ENCODE data around the gene TSSK3.

Gene TSSK3

GRCh38 chr1:32333251-32333963 lies 28.9 kb upstream of the TSSK3 start:
- no peak overlapping the region for H3K9ac ChIP-seq (ENCODE audit: low read length)
- no peaks in the 10 kb centered on the region for H3K27me3 ChIP-seq (replicated peaks; ENCODE audit: control insufficient read depth, insufficient read depth, low read length)
- no peak for DNase-seq (ENCODE audit: low read depth)
- peaks cover 26% of the 10 kb centered on the region for H3K36me3 ChIP-seq (ENCODE audit: control insufficient read depth, insufficient read depth, low read length, severe bottlenecking)
- H3K4me1 ChIP-seq (ENCODE audit: control insufficient read depth, insufficient read depth, low read length), result peaks cover 31% of the 10 kb centered on the region
- H3K9me3 ChIP-seq (ENCODE audit: control insufficient read depth, low read length), result no peaks in the 10 kb centered on the region
- H3K4me3 ChIP-seq (ENCODE audit: low read length), result no peak overlapping the region

- Histone ChIP-seq H3K9ac (ENCODE audit: low read length) (peak overlapping the region; percentile 82), H3K4me1 (ENCODE audit: control insufficient read depth, insufficient read depth, low read length) (peaks cover 37% of the 10 kb centered on the region), H3K27me3 (replicated peaks; ENCODE audit: control insufficient read depth, insufficient read depth, low read length) (no peaks in the 10 kb centered on the region), H3K36me3 (ENCODE audit: control insufficient read depth, insufficient read depth, low read length, severe bottlenecking) (peaks cover 19% of the 10 kb centered on the region), H3K4me3 (ENCODE audit: low read length) (peak overlapping the region; percentile 82), H3K9me3 (ENCODE audit: control insufficient read depth, low read length) (no peaks in the 10 kb centered on the region)
- DNase-seq (ENCODE audit: low read depth), result no peak
Observed at GRCh38 chr1:32334274-32334861, 28.0 kb upstream of the TSSK3 start.

- peaks cover 42% of the 10 kb centered on the region for H3K4me1 ChIP-seq (ENCODE audit: control insufficient read depth, insufficient read depth, low read length)
- H3K9ac ChIP-seq (ENCODE audit: low read length), result peak overlapping the region; percentile 82
- DNase-seq (ENCODE audit: low read depth), result peak; percentile 81
- H3K27me3 ChIP-seq (replicated peaks; ENCODE audit: control insufficient read depth, insufficient read depth, low read length), result no peaks in the 10 kb centered on the region
- H3K36me3 ChIP-seq (ENCODE audit: control insufficient read depth, insufficient read depth, low read length, severe bottlenecking), result peaks cover 17% of the 10 kb centered on the region
- peak overlapping the region; percentile 82 for H3K4me3 ChIP-seq (ENCODE audit: low read length)
- H3K9me3 ChIP-seq (ENCODE audit: control insufficient read depth, low read length), result no peaks in the 10 kb centered on the region
Observed at GRCh38 chr1:32334864-32335534, 27.3 kb upstream of the TSSK3 start.

GRCh38 chr1:32335535-32335789 lies 26.9 kb upstream of the TSSK3 start:
- Histone ChIP-seq H3K9ac (ENCODE audit: low read length) (peak overlapping the region; percentile 82), H3K27me3 (replicated peaks; ENCODE audit: control insufficient read depth, insufficient read depth, low read length) (no peaks in the 10 kb centered on the region), H3K4me1 (ENCODE audit: control insufficient read depth, insufficient read depth, low read length) (peaks cover 42% of the 10 kb centered on the region), H3K36me3 (ENCODE audit: control insufficient read depth, insufficient read depth, low read length, severe bottlenecking) (peaks cover 13% of the 10 kb centered on the region), H3K9me3 (ENCODE audit: control insufficient read depth, low read length) (no peaks in the 10 kb centered on the region), H3K4me3 (ENCODE audit: low read length) (peak overlapping the region; percentile 82)
- no peak for DNase-seq (ENCODE audit: low read depth)

GRCh38 chr1:32335790-32336590 lies 26.3 kb upstream of the TSSK3 start, which contains the start of gene MARCKSL1:
Gene MARCKSL1, minus strand, starts transcription at chr1:32336233. Its CDS starts 200 bp downstream, at chr1:32336033.
- Histone ChIP-seq H3K9ac (ENCODE audit: low read length) (peak within 1 kb of the TSS; percentile 82), H3K27me3 (replicated peaks; ENCODE audit: control insufficient read depth, insufficient read depth, low read length) (no peaks in the 10 kb centered on the region), H3K4me1 (ENCODE audit: control insufficient read depth, insufficient read depth, low read length) (peaks cover 42% of the 10 kb centered on the region), H3K9me3 (ENCODE audit: control insufficient read depth, low read length) (no peaks in the 10 kb centered on the region), H3K36me3 (ENCODE audit: control insufficient read depth, insufficient read depth, low read length, severe bottlenecking) (peaks cover 13% of the 10 kb centered on the region), H3K4me3 (ENCODE audit: low read length) (peak within 1 kb of the TSS; percentile 82)
- peak; percentile 88 for DNase-seq (ENCODE audit: low read depth)

- no peak overlapping the region for H3K9ac ChIP-seq (ENCODE audit: low read length)
- peaks cover 42% of the 10 kb centered on the region for H3K4me1 ChIP-seq (ENCODE audit: control insufficient read depth, insufficient read depth, low read length)
- peaks cover 8% of the 10 kb centered on the region for H3K36me3 ChIP-seq (ENCODE audit: control insufficient read depth, insufficient read depth, low read length, severe bottlenecking)
- no peak for DNase-seq (ENCODE audit: low read depth)
- H3K4me3 ChIP-seq (ENCODE audit: low read length), result peak overlapping the region; percentile 8
- H3K27me3 ChIP-seq (replicated peaks; ENCODE audit: control insufficient read depth, insufficient read depth, low read length), result no peaks in the 10 kb centered on the region
- H3K9me3 ChIP-seq (ENCODE audit: control insufficient read depth, low read length), result no peaks in the 10 kb centered on the region
Observed at GRCh38 chr1:32336591-32336932, 25.8 kb upstream of the TSSK3 start.

- H3K9ac ChIP-seq (ENCODE audit: low read length), result no peak overlapping the region
- H3K4me3 ChIP-seq (ENCODE audit: low read length), result no peak overlapping the region
- H3K36me3 ChIP-seq (ENCODE audit: control insufficient read depth, insufficient read depth, low read length, severe bottlenecking), result peaks cover 5% of the 10 kb centered on the region
- H3K4me1 ChIP-seq (ENCODE audit: control insufficient read depth, insufficient read depth, low read length), result peaks cover 42% of the 10 kb centered on the region
- no peaks in the 10 kb centered on the region for H3K9me3 ChIP-seq (ENCODE audit: control insufficient read depth, low read length)
- H3K27me3 ChIP-seq (replicated peaks; ENCODE audit: control insufficient read depth, insufficient read depth, low read length), result no peaks in the 10 kb centered on the region
- DNase-seq (ENCODE audit: low read depth), result no peak
Observed at GRCh38 chr1:32336963-32337675, 25.2 kb upstream of the TSSK3 start.

- no peak overlapping the region for H3K4me3 ChIP-seq (ENCODE audit: low read length)
- H3K4me1 ChIP-seq (ENCODE audit: control insufficient read depth, insufficient read depth, low read length), result peaks cover 41% of the 10 kb centered on the region
- DNase-seq (ENCODE audit: low read depth), result no peak
- no peak overlapping the region for H3K9ac ChIP-seq (ENCODE audit: low read length)
- H3K36me3 ChIP-seq (ENCODE audit: control insufficient read depth, insufficient read depth, low read length, severe bottlenecking), result peaks cover 5% of the 10 kb centered on the region
- no peaks in the 10 kb centered on the region for H3K27me3 ChIP-seq (replicated peaks; ENCODE audit: control insufficient read depth, insufficient read depth, low read length)
- no peaks in the 10 kb centered on the region for H3K9me3 ChIP-seq (ENCODE audit: control insufficient read depth, low read length)
Observed at GRCh38 chr1:32337855-32338636, 24.3 kb upstream of the TSSK3 start.

GRCh38 chr1:32338637-32339145 lies 23.6 kb upstream of the TSSK3 start:
- Histone ChIP-seq H3K9me3 (ENCODE audit: control insufficient read depth, low read length) (no peaks in the 10 kb centered on the region), H3K4me3 (ENCODE audit: low read length) (no peak overlapping the region), H3K36me3 (ENCODE audit: control insufficient read depth, insufficient read depth, low read length, severe bottlenecking) (no peaks in the 10 kb centered on the region), H3K4me1 (ENCODE audit: control insufficient read depth, insufficient read depth, low read length) (peaks cover 35% of the 10 kb centered on the region), H3K27me3 (replicated peaks; ENCODE audit: control insufficient read depth, insufficient read depth, low read length) (no peaks in the 10 kb centered on the region), H3K9ac (ENCODE audit: low read length) (no peak overlapping the region)
- DNase-seq (ENCODE audit: low read depth), result no peak

- Histone ChIP-seq H3K36me3 (ENCODE audit: control insufficient read depth, insufficient read depth, low read length, severe bottlenecking) (no peaks in the 10 kb centered on the region), H3K4me3 (ENCODE audit: low read length) (no peak overlapping the region), H3K9me3 (ENCODE audit: control insufficient read depth, low read length) (no peaks in the 10 kb centered on the region), H3K9ac (ENCODE audit: low read length) (no peak overlapping the region), H3K4me1 (ENCODE audit: control insufficient read depth, insufficient read depth, low read length) (peaks cover 29% of the 10 kb centered on the region), H3K27me3 (replicated peaks; ENCODE audit: control insufficient read depth, insufficient read depth, low read length) (no peaks in the 10 kb centered on the region)
- peak; percentile 32 for DNase-seq (ENCODE audit: low read depth)
Observed at GRCh38 chr1:32339363-32339978, 22.9 kb upstream of the TSSK3 start.

All from adipocyte (in vitro differentiated cells).